Fibroblast of gingiva (primary cell): ENCODE results near the gene GPR152.

Experiments used
- DNase-seq: peaks from one replicate; pipeline ENCODE4 v3.0.0-alpha.2; 2011; ENCODE audit warnings: low read depth

GPR152 gene

GRCh38 chr11:67440229-67441097, 12.1 kb downstream of the GPR152 start:
- no peak for DNase-seq

DNA sequence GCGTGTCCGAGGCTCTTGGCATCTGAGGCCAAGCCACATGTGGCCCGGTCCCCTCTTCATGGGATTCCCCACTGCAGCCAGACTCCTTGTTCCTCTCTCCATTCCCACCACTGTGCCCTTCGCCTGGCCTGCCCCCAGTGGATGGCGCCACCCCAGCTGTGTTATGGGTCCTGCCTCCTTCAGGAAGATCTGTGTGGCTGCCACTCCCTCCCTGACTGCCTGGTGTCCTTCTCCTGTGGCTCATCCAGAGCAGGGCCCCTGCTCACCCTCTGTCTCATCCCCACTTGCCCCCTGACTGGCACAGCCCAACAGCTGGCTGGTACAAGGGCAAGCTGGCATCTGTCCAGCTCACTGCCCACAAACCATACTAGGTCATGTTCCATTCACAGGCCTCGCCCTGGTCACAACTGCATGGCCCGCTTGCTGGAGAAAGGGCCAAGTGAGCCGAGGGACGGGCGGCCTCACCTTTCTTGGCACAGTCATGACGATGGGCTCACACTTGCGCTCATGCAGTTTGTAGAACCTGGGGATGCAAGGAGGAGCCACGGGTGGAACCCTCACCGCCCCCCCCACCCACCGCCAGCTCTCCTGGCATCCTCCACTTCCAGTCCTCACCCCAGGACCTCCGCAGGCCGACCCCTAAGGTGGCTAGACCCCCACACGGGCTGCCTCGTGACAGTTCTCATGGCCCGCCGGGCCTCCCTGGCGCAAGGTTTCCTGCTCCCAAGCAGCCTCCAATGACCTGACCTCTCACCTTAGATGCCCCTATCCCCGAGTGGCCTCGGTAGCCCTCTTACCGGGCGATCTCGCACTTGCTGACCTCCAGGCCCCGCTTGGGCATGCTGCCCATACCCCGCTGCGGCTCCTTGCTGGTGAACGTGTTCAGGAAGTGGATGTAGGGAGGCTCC, 13.0 kb downstream of the GPR152 start:
- peak; percentile 31 for DNase-seq

GRCh38 chr11:67438158-67438902, 14.2 kb downstream of the GPR152 start:
- no peak for DNase-seq

- DNase-seq, result no peak
Measured at GRCh38 chr11:67437809-67438157, 14.7 kb downstream of the GPR152 start.

GRCh38 chr11:67437082-67437808, 15.3 kb downstream of the GPR152 start, which contains the start of gene PTPRCAP:
Gene PTPRCAP (minus strand): TSS chr11:67437682. CDS start chr11:67437619, 63 bp downstream.
- DNase-seq, result no peak

DNA sequence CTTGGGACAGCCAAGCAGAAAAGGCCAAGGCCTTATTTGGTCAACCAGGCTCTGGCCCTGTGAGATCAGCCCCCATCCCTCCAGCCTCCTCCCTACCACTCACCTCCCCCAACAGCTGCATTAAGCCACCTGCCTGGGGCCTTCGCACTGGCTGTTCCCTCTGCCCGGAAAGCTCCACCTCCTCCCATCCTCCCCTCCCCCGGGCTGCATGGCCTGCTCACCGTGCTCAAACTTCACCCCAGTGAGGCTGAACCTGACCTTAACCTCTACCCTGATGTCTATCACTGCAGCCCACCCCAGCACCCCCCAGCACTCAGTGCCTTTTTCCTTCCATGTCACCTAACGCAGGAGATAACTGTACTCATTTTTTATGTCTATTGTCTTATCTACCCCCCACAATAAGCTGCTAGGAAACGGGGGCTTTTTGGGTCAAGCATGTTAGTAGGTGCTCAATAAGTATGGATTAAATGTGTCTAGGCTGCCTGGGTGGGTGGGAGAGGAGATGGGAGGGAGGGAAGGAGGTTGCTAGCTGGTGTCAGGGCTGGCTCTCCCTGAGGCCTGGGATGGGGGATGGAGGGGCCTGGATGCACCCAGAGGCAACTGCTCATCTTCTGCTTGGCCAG, 16.0 kb downstream of the GPR152 start:
- no peak for DNase-seq

- DNase-seq, result no peak
Measured at GRCh38 chr11:67435727-67436458, 16.6 kb downstream of the GPR152 start.

- no peak for DNase-seq
Measured at GRCh38 chr11:67435031-67435726, 17.4 kb downstream of the GPR152 start.

DNA sequence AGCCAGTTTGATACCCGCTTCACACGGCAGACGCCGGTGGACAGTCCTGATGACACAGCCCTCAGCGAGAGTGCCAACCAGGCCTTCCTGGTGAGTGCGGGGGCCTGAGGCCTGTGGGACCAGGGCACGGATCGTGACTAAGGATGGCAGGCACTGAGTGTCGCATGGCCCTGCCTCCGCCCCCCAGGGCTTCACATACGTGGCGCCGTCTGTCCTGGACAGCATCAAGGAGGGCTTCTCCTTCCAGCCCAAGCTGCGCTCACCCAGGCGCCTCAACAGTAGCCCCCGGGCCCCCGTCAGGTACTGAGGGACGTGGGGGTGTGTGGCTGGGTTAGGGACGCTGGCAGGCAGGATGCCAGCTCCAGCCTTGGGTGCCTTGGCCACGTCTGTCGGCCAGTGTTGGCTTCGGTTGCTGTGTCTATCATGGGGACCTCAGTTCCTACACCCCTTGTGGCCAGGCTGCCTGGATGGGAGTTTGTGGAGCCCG, 18.1 kb downstream of the GPR152 start:
- DNase-seq, result no peak

DNA sequence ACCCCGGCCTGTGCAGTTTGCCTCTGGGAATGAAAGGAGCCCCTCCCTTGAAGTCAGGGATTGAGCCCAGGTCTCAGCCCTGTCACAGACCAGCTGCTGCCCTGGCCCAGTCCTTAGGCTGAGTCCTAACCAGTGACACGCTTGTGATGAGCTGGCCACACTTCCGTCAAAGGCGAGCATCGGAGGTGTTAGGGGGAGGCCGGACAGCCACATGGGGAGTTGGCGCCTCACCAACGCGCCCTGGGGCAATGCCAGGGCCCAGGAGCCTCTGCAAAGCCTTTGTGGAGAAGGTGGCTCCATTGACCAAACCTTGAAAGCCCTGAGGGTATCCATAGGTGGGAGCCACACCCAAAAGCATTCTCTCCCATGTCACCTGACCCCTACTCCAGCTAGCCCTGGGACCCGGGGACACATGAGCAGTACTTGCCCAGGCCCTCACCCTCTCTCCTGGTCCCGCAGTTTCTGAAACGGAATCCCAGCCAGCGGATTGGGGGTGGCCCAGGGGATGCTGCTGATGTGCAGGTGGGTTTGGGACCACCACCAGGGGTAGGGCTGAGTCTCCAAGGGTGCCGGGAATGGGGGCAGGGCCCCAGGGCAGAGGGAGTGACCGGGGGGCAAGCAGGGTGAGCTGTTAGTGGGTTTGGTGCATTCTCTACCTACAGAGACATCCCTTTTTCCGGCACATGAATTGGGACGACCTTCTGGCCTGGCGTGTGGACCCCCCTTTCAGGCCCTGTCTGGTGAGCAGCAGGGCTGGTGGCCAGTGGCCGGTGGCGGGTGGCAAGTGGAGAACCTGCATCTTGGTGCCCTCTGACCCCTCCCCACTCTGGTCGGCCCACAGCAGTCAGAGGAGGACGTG, 18.8 kb downstream of the GPR152 start:
- DNase-seq, result no peak

GRCh38 chr11:67432655-67433349, 19.7 kb downstream of the GPR152 start:
- DNase-seq, result no peak

DNA sequence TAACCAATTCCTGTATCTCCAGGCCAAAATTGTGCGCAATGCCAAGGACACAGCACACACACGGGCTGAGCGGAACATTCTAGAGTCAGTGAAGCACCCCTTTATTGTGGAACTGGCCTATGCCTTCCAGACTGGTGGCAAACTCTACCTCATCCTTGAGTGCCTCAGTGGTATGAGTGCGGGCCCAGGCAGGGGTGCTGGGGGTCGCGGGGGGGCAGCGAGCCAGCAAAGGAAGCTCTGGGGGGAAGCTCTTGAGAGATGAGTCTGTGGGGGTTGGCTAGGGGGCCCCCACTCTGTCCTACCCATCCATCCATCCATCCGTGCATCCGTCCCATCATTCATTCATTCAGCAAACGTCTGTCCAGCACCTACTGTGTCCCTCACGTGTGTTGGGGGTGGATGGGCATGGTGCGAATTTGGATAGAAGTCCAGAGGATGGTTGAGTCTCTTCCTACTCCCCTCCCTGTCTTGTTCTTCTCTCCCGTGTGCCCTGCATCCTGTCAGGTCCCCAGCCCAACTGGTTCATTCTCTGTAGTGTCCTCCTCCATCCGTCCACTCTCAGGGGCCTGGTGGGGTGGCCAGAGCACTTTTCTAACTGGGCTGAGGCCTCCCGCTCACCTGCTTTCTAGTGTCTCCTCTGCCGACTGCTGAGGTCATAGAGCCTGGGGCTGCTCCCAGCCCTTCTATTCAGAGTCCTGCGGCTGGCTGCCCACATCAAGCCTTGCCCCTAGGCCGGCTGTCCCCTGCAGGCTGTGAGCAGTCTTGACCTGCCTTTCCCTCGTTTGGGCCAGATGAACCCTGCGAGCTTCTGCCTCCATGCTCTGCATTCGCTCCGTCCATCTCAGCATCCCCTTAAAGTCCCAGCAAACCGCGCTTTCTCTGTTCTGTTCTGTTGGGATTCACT, 20.9 kb downstream of the GPR152 start:
- DNase-seq, result no peak

GRCh38 chr11:67429722-67430121, 22.8 kb downstream of the GPR152 start:
- DNase-seq, result no peak

DNA sequence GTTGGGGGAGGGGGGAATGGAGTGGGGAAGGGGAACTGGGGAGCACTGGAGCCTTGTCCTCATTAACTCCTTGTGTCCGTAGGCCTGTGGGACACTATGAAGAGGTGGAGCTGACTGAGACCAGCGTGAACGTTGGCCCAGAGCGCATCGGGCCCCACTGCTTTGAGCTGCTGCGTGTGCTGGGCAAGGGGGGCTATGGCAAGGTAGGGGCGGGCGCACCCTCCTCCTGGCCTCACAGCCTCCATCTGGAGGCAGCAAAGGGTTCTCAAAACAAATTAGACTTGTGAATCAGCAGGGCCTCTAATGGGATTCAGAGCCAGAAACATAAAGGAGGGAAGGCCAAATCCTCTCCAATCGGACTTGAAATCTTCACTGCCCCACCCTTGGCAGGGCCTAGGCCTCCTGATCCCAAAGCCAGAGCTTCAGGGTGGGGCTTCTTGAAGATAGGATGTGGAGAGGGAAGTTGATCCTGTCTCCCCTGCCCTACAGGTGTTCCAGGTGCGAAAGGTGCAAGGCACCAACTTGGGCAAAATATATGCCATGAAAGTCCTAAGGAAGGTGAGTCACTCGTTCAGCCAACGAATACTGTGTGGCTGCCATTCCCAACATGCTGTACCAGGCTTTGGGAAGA, 23.4 kb downstream of the GPR152 start:
- DNase-seq, result no peak

GRCh38 chr11:67428052-67429001, 24.2 kb downstream of the GPR152 start, which contains the start of gene RPS6KB2:
Gene RPS6KB2 (plus strand): TSS chr11:67428494. CDS start chr11:67428546, 52 bp downstream.
- peak; percentile 97 for DNase-seq
